Keratinocyte (primary cell): ENCODE results near the gene B3GALNT1. TPM values are rescaled to one million over a fixed set of nuclear protein-coding genes. Genes with fewer than 3 reads are reported as not detected.

Experiments used
- DNase-seq: peaks from one replicate; pipeline ENCODE4 v3.0.0-alpha.2; 2011; ENCODE audit warnings: low read depth, missing footprints, low spot score
- FAIRE-seq: peaks from 2 replicates; lab custom pipeline; 2011; peaks lifted over from hg19 to GRCh38; lab: Jason Lieb, UNC
- H2AFZ ChIP-seq: 2 replicates; pipeline ENCODE4 v1.6.0; 2012; ENCODE audit warnings: low read length, control low read depth, inconsistent platforms; ENCODE audit not compliant: control insufficient read depth
- H3K27ac ChIP-seq: 2 replicates; pipeline ENCODE4 v1.5.1; 2011; ENCODE audit warnings: low read length; ENCODE audit not compliant: control insufficient read depth, insufficient read depth
- H3K27me3 ChIP-seq: 3 replicates; pipeline ENCODE4 v1.6.0; 2011; ENCODE audit warnings: low read length; ENCODE audit not compliant: control insufficient read depth, insufficient read depth; ENCODE audit errors: extremely low read depth
- H3K36me3 ChIP-seq, 2 experiments: 2 replicates in 1 of 2; 3 replicates in 1 of 2; pipeline ENCODE4 v1.5.1; 2011; ENCODE audit warnings: low read length in 2 of 2, mild to moderate bottlenecking in 1 of 2; ENCODE audit not compliant: control insufficient read depth in 2 of 2, insufficient read depth in 2 of 2; ENCODE audit errors: extremely low read depth in 1 of 2
- H3K4me1 ChIP-seq: 3 replicates; pipeline ENCODE4 v1.5.1; 2011; ENCODE audit warnings: low read length; ENCODE audit not compliant: control insufficient read depth, insufficient read depth; ENCODE audit errors: extremely low read depth
- H3K4me2 ChIP-seq: 3 replicates; pipeline ENCODE4 v1.6.0; 2011; ENCODE audit warnings: low read depth, low read length; ENCODE audit not compliant: control insufficient read depth, insufficient read depth; ENCODE audit errors: extremely low read depth
- H3K4me3 ChIP-seq, 3 experiments: fragments of 200-600 bp in 1 of 3; sonication (generic) in 1 of 3; 2 replicates in 2 of 3; 3 replicates in 1 of 3; pipeline ENCODE4 v1.5.1; 2011 to 2016; ENCODE audit warnings: low read length in 3 of 3, mild to moderate bottlenecking in 3 of 3, control low read depth in 2 of 3, inconsistent platforms in 1 of 3, low read depth in 1 of 3, mixed read lengths in 1 of 3, mixed run types in 1 of 3, moderate library complexity in 1 of 3; ENCODE audit not compliant: control insufficient read depth in 2 of 3, insufficient read depth in 2 of 3; ENCODE audit errors: extremely low read depth in 1 of 3
- H3K79me2 ChIP-seq: 2 replicates; pipeline ENCODE4 v1.6.0; 2012; ENCODE audit warnings: low read length; ENCODE audit not compliant: control insufficient read depth, insufficient read depth
- H3K9ac ChIP-seq: 3 replicates; pipeline ENCODE4 v1.6.0; 2011; ENCODE audit warnings: low read length; ENCODE audit not compliant: control insufficient read depth, insufficient read depth; ENCODE audit errors: extremely low read depth
- H3K9me1 ChIP-seq: 3 replicates; pipeline ENCODE4 v1.6.0; 2011; ENCODE audit warnings: low read length; ENCODE audit not compliant: control insufficient read depth, insufficient read depth; ENCODE audit errors: extremely low read depth
- H3K9me3 ChIP-seq: 2 replicates; pipeline ENCODE4 v1.5.1; 2012; ENCODE audit warnings: low read depth, low read length; ENCODE audit not compliant: control insufficient read depth
- H4K20me1 ChIP-seq: 3 replicates; pipeline ENCODE4 v1.6.0; 2011; ENCODE audit warnings: low read length; ENCODE audit not compliant: control insufficient read depth, insufficient read depth; ENCODE audit errors: extremely low read depth
- CTCF ChIP-seq, 3 experiments: IDR thresholded peaks in 1 of 3; conservative IDR thresholded peaks in 1 of 3; optimal IDR thresholded peaks in 1 of 3; 2 replicates in 2 of 3; 3 replicates in 1 of 3; pipeline versions ENCODE3 to v1.5.1; 2011; ENCODE audit warnings: low read length in 3 of 3, mild to moderate bottlenecking in 3 of 3, moderate library complexity in 2 of 3, control low read depth in 1 of 3, inconsistent platforms in 1 of 3; ENCODE audit not compliant: insufficient read depth in 2 of 3; ENCODE audit errors: extremely low read depth in 1 of 3
- EZH2 ChIP-seq: IDR thresholded peaks from one replicate; pipeline ENCODE4 v1.6.1; 2012; ENCODE audit warnings: inconsistent platforms, mild to moderate bottlenecking, low read length, moderate library complexity
- dilution Hi-C: fragments of 300-500 bp; cut with MboI; formaldehyde crosslinking; loops from one replicate; pipeline ENCODE4 v1.7.0; 2020; ENCODE audit warnings: low sequenced_read_pairs; ENCODE audit not compliant: extremely low pct_ligation_motif_present
- polyA plus RNA-seq, 5 experiments: library from polyadenylated mRNA; depleted of rRNA in 3 of 5; stranded (reverse) in 3 of 5; stranded (forward) in 1 of 5; unstranded in 1 of 5; fragments of >200 nt; gene quantifications; 1 replicate in 1 of 5; 2 replicates in 3 of 5; 3 replicates in 1 of 5; pipeline versions ENCODE4 v1.2.1 to v1.2.3, GENCODE V29; 2011 to 2012; ENCODE audit warnings: missing spikeins in 2 of 5, low read depth in 1 of 5, low replicate concordance in 1 of 5

The B3GALNT1 gene
- polyA plus RNA-seq, 1 donor (not counting 4 experiments of a cell fraction or from before 2014, with no cell fraction given), result 3.6 TPM

- H3K4me2 ChIP-seq, result no peak overlapping the region
- H3K36me3 ChIP-seq, result no peaks in the 10 kb centered on the region
- H3K79me2 ChIP-seq, result no peaks in the 10 kb centered on the region
- H3K9ac ChIP-seq, result no peak overlapping the region
- no peak for DNase-seq
- dilution Hi-C loops, result no loop called here
- no peak overlapping the region for H2AFZ ChIP-seq
- H3K4me1 ChIP-seq, result peaks cover 3% of the 10 kb centered on the region
- H3K9me3 ChIP-seq, result no peaks in the 10 kb centered on the region
- H4K20me1 ChIP-seq, result no peaks in the 10 kb centered on the region
- no peak for FAIRE-seq
- H3K27ac ChIP-seq, result no peak overlapping the region
- H3K4me3 ChIP-seq, result no peak overlapping the region
- TF ChIP-seq EZH2, result no peak
- TF ChIP-seq CTCF (optimal IDR thresholded peaks at IDR 0.05 in 1 of 3, IDR thresholded peaks at IDR 0.05 in 1 of 3, conservative IDR thresholded peaks at IDR 0.05 in 1 of 3; ENCODE audit: extremely low read depth in 1 of 3, insufficient read depth in 2 of 3, low read length in 3 of 3), result no peak
- H3K27me3 ChIP-seq, result no peaks in the 10 kb centered on the region
- H3K9me1 ChIP-seq, result no peaks in the 10 kb centered on the region
Observed at GRCh38 chr3:161064413-161064812, 40.7 kb downstream of the B3GALNT1 start.

GRCh38 chr3:161054860-161055604, 50.1 kb downstream of the B3GALNT1 start:
- FAIRE-seq (no peak), DNase-seq (no peak)
- H3K9me1 ChIP-seq, result no peaks in the 10 kb centered on the region
- H4K20me1 ChIP-seq, result no peaks in the 10 kb centered on the region
- no peak overlapping the region for H2AFZ ChIP-seq
- no peaks in the 10 kb centered on the region for H3K79me2 ChIP-seq
- no peak overlapping the region for H3K27ac ChIP-seq
- H3K4me1 ChIP-seq, result no peaks in the 10 kb centered on the region
- H3K9ac ChIP-seq, result no peak overlapping the region
- dilution Hi-C loops, result no loop called here
- no peak overlapping the region for H3K4me3 ChIP-seq
- no peaks in the 10 kb centered on the region for H3K36me3 ChIP-seq
- no peak for TF ChIP-seq EZH2
- TF ChIP-seq CTCF (optimal IDR thresholded peaks at IDR 0.05 in 1 of 3, IDR thresholded peaks at IDR 0.05 in 1 of 3, conservative IDR thresholded peaks at IDR 0.05 in 1 of 3; ENCODE audit: extremely low read depth in 1 of 3, insufficient read depth in 2 of 3, low read length in 3 of 3), result no peak
- no peaks in the 10 kb centered on the region for H3K27me3 ChIP-seq
- H3K4me2 ChIP-seq, result no peak overlapping the region
- no peaks in the 10 kb centered on the region for H3K9me3 ChIP-seq
